SK-N-SH treated with all-trans-retinoic acid at 6 μM for 48 hours (cell line): ENCODE results near the gene CIDEC.
"Not testable (repeated sequence)": the region's sequence is repeated elsewhere in the genome, so short reads cannot be mapped to it uniquely, and the experiment has no call there.

Experiments
- GLIS3 ChIP-seq: fragments of 250-450 bp; sonication (Bioruptor Pico); IDR thresholded peaks from 2 replicates; pipeline ENCODE4 v1.5.0; 2020; ENCODE audit warnings: mild to moderate bottlenecking, moderate library complexity
- OSR1 ChIP-seq: fragments of 250-450 bp; sonication (Bioruptor Pico); IDR thresholded peaks from 2 replicates; pipeline ENCODE4 v1.8.0; 2022; ENCODE audit warnings: moderate library complexity, mild to moderate bottlenecking, inconsistent platforms
- RARB ChIP-seq: fragments of 250-450 bp; sonication (Bioruptor Pico); IDR thresholded peaks from 2 replicates; pipeline ENCODE4 v1.8.0; 2021; ENCODE audit warnings: mild to moderate bottlenecking, moderate library complexity
- TCF4 ChIP-seq: fragments of 250-450 bp; sonication (Bioruptor Pico); IDR thresholded peaks from 2 replicates; pipeline ENCODE4 v1.8.0; 2021; ENCODE audit warnings: mild to moderate bottlenecking, moderate library complexity, borderline replicate concordance
- TSHZ2 ChIP-seq: fragments of 250-450 bp; sonication (Bioruptor Pico); IDR thresholded peaks from 2 replicates; pipeline ENCODE4 v1.5.0; 2020; ENCODE audit warnings: mild to moderate bottlenecking, moderate library complexity
- ZC3H10 ChIP-seq: fragments of 250-450 bp; sonication (Bioruptor Pico); IDR thresholded peaks from 2 replicates; pipeline ENCODE4 v1.5.1; 2021; ENCODE audit warnings: mild to moderate bottlenecking, moderate library complexity
- ZFP3 ChIP-seq: fragments of 250-450 bp; sonication (Bioruptor Pico); IDR thresholded peaks from 2 replicates; pipeline ENCODE4 v1.5.0; 2020; ENCODE audit warnings: mild to moderate bottlenecking, moderate library complexity
- TF ChIP-seq, protein P1 (sequence below): fragments of 250-450 bp; sonication (Bioruptor Pico); IDR thresholded peaks from 2 replicates; pipeline ENCODE4 v1.8.0; 2020; ENCODE audit warnings: mild to moderate bottlenecking, moderate library complexity, borderline replicate concordance

- TF ChIP-seq RARB (CRISPR knock-in tag); ZFP3 (CRISPR knock-in tag); OSR1; TCF4; ZC3H10 (CRISPR knock-in tag); GLIS3; TSHZ2 (CRISPR knock-in tag): not testable (repeated sequence)
- TF ChIP-seq, protein P1, sequence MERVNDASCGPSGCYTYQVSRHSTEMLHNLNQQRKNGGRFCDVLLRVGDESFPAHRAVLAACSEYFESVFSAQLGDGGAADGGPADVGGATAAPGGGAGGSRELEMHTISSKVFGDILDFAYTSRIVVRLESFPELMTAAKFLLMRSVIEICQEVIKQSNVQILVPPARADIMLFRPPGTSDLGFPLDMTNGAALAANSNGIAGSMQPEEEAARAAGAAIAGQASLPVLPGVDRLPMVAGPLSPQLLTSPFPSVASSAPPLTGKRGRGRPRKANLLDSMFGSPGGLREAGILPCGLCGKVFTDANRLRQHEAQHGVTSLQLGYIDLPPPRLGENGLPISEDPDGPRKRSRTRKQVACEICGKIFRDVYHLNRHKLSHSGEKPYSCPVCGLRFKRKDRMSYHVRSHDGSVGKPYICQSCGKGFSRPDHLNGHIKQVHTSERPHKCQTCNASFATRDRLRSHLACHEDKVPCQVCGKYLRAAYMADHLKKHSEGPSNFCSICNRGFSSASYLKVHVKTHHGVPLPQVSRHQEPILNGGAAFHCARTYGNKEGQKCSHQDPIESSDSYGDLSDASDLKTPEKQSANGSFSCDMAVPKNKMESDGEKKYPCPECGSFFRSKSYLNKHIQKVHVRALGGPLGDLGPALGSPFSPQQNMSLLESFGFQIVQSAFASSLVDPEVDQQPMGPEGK: not testable (repeated sequence)
Measured at GRCh38 chr3:9848860-9849259, 31.2 kb downstream of the CIDEC start.
